HG03469 (cell line): ENCODE results near the gene APEX1.
"Not testable (repeated sequence)": the region's sequence is repeated elsewhere in the genome, so short reads cannot be mapped to it uniquely, and the experiment has no call there.

Experiments used
- ATAC-seq: cut with Tn5 transposase; IDR thresholded peaks from one replicate; pipeline ENCODE4 v1.9.1; 2021; ENCODE audit warnings: mild to moderate bottlenecking, moderate library complexity, moderate number of reproducible peaks; ENCODE audit not compliant: unreplicated experiment

APEX1 gene

DNA sequence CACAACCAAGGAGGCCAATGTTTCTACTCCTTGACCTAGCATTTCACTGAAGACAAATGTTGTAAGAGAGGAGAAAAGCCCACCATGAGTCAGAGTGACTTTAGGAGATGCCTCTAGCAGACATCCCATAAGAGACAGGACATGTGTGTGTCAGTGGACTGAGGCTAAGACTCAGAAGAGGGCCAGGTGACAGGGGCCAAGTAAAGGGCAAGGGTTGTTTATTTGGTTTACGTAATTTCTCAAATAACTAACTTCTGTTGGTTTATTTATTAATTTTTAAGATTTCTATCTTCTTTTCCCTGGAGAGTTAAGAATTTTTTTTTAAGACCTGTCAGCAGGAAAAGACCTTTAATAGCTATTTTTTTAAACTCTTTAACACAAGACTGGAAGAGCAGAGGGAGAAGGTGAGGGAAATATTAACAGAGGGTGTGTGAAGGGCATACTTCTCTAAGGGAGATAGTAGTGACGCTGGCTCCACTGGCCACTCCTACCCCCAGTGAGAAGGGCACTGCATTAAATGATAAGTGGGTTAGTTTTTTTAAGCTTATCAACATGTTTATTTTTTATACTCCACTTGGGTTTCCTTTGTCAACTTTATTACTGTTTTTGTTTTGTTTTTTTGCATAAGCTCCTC is 17.6 kb downstream of the APEX1 start:
- no peak for ATAC-seq

DNA sequence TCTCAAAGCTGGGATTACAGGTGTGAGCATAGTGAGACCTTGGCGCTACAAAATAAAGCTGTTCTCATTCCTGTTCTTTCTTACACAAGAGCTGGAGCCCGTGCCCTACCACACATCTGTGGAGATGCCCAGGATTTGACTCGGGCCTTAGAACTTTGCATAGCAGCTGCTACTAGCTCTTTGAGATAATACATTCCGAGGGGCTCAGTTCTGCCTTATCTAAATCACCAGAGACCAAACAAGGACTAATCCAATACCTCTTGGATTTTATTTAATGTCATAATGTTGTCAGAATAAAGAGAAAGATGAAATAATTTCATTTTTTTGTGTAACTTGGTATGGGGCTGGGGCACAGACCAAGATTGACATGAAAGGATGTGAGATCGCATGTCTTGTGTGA is 21.8 kb downstream of the APEX1 start:
- no peak for ATAC-seq

DNA sequence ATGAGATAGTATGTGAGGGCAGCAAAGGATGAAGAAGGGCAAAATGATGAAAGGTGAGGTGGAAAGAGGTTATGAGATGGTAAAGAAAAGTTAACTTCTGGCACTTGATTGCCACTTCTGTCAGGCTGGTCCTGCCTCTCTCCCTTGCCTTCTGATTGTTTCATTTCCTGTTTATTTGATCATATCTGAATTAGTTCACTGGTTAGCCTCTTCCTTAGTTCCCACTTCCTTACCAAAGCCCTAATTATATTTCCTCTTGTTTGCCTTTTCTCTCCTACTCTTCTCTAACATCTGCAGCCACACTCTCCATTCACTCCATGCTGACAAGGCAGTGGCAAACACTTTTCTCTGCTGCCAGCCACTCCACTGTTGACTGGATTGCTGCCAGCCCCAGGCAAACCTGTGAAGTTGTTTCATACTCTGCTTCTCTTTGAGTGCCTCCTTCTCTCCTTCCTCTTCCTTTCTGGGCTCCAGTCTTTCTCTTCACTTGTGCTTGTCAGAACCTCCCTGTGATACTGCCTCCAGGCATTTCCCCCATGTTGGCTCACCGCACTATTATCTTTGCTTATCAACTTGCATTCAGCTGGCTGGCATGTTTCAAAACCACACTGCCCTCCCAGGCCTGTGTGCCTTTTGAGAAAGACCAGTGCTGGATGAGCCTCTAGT is 22.3 kb downstream of the APEX1 start:
- no peak for ATAC-seq

DNA sequence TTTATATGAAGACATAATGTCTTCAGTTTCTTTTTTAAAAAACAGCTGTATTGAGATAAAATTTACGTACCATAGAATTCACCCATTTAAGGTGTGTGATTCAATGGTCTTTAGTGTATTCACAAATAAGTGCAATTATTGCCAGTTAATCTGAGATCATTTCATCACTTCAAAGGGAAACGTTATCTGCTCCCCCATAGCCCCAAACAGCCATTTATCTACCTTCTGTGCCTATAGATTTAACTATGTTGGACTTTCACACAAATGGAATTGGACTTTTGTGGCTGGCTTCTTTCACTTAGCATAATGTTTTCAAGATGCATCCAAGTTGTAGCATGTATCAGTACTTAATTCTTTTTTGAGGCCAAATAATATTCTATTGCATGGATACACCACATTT is 23.9 kb downstream of the APEX1 start:
- ATAC-seq, result no peak

DNA sequence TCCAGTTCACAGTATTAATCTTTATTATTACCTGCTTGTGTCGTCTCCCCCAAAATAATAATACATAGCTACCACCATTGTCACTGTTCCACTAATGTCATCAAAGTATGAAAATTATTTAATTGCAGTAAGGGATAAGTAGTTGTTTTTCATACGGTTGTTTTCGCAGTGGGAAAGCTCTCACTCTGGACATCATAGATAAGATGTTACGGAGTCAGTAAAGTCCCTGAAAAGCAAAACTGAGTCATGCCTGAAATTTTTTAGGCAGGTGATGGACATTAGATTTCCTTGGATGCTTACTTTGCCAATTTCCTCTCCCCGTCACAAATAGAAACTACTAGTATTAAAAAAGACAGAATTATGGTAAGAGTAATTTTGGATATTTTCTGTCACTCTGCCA is 27.4 kb downstream of the APEX1 start:
- ATAC-seq, result no peak

DNA sequence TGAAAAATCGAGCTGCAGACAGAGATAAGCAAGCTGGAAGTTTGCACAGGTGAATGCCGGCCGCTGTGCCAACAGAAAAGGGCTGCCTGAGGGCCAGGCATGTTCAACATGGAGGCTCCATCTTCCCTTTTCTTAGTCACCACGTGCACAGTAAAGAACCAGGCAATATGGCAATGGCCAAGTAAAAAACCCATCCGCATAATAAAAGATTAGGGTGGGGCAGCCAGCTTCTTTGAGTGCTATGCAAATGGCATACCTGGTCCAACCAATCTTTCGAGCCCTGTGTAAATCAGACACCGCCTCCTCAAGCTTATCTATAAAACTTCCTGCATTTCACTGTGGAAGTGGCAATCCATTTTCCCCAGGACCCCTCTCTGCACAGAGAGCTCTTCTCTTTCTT is 30.9 kb downstream of the APEX1 start:
- ATAC-seq, result no peak

DNA sequence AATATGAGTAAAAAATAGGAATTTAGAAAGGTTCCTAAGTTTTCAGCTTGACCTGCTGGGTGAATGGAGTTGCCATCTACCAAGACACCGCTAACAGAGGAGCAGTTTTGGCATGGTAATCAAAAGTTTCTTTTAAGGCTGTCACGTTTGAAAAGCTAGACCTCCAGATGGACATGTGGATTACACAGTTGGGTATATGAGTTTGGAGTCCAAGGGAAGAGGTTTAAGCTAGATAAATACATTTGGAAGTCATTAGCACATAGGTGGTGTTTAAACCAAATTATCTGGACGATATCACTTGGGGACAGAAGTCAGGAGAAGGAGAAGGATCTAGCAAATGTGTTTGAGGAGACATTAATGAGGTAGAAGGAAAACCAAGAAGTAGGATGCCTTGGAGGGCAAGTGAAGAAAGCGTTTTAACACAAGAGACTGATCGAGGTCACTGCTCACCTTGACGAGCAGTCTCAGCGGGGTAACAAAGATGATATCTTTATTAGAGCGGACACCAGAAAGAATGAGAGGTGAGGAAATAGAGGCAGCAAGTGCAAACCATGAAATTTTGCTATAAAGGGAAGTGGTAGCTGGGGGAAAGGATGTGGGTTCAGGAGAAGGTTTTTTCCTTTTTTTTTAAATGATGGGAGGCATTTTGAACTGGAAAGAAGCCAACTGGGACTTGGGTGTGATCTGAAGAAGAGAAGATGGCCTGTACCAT is 31.8 kb downstream of the APEX1 start:
- no peak for ATAC-seq

DNA sequence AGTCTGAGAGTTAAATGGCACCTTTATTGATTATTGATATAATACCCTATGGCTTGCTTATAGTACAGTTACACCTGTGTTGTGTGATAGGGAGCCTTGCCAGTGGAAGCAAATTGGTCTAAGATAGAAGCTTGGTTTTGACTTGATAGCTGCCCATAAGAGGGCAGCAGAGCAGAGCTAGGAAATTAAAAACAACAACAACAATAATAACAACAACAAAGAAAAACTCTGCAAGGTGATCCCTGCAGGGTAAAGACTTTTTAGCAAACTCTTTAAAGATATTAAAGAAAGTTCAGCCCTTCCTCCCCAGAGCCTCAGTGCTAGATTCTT is 32.3 kb downstream of the APEX1 start:
- ATAC-seq, result no peak

DNA sequence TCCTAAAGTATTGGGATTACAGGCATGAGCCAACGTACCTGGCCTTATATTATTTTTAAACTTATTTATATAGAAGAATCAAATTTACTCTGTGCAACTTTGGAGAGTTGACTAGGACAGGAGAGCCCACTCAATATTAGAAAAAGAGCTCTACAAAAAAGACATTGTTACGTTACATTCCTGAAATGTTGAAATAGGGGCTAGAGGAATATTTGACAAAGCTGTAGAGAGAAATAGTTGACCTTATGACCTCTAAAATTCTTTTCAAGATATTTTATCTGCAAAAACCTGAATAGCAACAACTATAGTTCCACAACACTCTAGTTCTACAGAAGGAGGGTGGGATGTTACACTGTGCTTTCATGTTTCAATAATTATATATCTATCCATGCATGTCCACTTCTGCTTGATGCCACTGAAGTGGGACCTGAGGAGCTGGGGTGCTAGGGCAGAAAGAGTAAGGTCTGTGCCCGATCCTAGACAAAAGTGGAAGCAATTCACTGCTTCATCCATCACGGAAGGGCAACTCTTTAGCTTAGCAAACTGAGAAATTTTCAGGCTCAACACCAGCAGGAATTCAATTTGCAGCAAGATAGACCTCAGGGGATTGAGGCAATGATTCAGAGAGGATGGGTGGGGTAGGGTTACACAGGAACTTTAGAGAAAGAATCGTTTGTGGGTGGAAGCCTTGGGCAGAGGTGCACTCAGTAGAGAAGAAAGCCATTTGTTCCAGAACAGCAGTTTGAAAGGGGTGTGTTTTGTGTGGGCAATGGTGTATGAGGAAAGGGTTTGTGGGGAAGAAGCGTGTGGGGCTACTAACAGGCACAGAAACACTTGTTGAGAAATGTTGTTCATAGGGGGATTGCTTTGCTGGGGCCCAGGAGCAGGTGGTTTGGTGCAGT is 34.3 kb downstream of the APEX1 start:
- ATAC-seq, result no peak

DNA sequence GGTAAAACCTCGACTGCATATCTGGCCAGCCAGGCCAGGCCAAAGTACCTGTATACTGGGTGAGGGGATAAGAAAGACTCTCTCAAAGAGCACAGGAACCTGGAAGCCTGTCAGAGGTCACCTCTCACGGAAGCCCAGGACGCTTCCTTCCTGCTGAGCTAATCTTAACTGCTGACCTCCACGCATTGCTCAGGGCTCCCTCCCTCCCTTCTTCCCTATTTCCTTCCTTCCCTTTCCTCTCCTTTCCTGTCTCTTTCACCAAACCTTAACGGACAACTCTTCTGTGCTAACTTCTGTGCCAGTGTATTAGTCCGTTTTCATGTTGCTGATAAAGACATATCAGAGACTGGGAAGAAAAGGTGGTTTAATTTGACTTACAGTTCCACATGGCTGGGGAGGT is 35.5 kb downstream of the APEX1 start:
- ATAC-seq, result no peak

DNA sequence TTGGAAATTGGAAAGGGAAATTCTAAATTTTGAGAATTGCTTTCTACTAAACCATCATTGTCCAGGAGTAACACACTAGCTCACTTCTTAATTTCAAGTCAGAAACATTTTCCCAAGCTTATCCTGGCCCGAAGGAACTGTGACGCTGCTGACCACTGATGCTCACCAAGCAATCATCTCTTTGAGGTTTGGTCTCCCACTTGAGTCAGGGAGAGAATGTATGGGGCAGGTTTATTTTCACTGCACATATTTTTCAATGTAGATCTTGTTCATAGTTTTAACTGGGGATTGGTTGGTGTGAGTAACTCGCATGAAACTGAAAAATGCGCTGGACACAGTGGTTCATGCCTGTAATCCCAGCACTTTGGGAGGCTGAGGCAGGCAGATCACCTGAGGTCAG is 37.5 kb downstream of the APEX1 start:
- ATAC-seq, result no peak

DNA sequence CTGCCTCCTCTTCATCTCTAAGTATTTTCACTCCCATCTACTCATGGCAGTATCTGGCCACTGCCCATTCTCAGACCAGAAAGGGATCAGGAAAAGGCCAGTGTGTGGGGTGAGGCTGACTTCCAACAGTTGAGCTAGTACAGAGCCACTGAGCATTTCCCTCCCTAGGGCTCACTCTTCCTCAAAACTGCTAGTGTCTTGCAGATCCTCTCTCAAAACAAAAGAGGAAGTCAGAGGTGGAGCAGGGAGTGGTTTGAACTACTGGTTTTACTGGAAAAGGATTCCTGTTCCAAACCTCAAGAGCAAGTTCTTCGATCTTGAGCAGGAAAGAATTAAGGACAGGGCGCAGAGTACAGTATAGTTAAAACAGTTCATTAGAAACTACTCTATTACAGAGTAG is 38.6 kb downstream of the APEX1 start:
- no peak for ATAC-seq

DNA sequence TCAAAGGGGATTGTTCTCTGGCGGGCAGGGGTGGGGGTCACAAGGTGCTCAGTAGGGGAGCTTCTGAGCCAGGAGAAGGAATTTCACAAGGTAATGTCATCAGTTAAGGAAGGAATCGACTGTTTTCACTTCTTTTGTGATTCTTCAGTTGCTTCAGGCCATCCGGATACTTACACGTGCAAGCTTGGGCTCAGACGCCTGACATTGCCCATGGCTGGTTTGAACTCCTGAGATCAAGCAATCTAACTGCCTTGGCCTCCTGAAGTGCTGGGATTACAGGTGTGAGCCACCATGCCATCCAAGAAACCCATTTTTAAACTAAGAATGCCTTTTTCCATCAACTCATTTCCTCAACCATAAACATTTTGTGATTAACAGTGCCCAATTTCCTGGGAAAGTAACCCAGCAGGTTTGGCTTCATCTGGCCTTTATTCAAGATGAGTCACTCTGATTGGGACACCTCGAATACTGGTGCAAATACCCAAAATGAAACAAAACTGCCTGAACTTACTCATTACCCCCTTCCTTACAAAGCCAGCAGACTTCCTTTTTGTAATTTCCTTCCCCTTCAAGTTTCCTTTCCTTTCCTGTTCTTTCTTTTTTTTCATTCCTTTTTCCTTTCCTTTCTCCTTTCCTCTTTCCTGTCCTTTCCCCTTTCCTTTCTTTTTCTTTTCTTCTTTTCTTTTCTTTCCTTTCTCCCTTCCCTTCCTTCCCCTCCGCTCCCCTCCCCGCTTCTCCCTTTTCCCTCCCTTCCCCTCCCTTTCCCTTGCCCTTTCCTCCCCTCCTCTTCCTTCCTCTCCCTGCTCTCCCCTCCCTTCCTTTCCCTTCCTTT is 40.1 kb downstream of the APEX1 start:
- ATAC-seq, result no peak

DNA sequence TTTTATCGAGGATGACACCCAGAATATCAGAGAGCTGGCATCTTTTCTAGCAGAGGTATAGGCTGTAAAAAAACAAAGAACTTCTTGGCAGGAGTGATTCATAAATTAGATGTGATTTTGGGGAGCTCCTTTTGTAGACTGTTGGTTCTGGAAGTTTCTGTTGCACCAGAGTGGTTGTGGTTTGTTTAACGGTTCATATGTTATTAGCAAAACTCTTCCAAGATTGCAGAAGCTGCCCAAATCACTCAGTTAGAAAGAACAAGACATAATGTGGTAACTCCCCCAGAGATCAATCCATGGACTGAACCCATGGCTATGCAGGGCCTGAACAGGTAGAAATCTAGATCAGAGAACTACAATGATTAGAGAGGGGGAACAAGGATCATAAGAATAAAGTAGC is 43.6 kb downstream of the APEX1 start:
- ATAC-seq, result no peak

DNA sequence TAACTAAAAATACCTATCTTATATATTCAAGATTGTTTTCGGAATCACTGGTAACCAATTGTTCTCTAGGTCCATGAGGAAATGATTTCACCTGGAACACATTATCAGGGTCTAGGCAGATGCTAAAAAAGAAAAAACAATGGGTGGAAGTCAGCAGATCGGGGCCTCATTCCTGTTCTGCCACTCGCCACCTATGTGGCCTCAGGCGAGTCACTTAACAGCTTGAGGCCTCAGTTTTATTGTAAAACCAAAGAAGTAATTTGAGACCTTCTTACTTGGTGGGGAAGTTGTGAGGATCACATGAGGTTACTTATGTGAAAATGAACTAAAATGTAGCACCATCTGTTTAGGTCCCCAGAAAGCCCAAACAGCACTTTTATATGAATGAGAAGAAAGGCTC is 44.1 kb downstream of the APEX1 start:
- no peak for ATAC-seq

DNA sequence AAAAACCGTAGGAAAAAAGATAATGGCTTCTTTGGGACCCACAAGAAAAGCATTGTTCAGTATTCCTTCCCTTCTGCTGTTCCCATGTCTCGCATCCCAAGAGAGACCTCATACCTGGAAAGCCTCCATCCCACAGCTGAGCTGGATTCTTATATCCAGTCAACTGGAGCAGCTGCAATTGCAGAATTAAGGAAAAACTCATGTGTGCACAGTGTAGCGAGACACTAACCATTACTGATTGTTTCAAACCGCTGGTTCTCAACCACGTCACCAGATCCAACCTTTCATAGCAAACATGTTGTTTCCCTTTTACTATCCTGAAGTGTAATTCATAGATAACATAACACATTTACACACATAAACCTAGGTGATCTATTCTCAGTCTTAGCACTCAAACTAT is 44.9 kb downstream of the APEX1 start:
- ATAC-seq, result no peak

DNA sequence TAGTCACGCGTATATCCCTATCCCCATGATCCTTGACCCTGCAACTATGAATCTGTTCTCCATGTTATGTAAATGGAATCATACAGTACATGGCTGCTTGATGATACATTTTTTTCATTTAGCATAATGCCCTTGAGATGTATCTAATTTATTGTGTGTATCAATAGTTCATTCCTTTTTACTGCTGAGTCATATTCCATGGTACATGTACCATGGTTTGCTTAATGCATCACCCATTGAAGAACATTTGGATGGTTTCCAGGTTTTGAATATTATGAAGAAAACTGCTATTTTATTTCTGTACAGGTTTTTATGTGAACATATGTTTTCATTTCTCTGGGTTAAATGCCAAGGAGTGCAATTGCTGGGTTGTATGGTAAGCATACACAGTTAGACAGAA is 46.3 kb downstream of the APEX1 start:
- ATAC-seq, result no peak

DNA sequence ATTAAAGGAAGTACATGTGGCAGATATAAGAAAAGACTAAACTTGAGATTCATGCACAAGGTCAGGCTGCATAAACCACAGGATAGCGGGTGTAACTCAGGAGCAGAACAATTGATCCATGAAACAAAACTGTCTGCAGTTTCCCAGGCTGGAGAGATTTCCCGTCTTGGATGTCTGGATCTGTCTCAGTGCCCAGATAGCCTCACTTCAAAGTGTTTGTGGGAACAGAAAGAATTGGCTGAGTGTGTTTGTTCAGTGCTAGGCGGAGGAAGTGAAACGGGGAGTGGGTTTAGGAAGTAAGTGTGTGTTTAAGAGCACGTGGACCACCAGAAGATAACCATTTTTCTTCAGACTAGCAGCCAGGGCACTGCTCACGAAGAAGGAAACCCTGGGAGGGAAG is 48.9 kb downstream of the APEX1 start:
- ATAC-seq, result no peak

DNA sequence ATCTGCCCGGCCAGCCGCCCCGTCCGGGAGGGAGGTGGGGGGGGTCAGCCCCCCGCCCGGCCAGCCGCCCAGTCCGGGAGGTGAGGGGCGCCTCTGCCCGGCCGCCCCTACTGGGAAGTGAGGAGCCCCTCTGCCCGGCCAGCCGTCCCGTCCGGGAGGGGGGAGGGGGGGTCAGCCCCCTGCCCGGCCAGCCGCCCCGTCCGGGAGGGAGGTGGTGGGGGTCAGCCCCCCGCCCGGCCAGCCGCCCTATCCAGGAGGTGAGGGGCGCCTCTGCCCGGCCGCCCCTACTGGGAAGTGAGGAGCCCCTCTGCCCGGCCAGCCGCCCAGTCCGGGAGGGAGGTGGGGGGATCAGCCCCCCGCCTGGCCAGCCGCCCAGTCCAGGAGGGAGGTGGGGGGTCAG is 51.2 kb downstream of the APEX1 start:
- not testable (repeated sequence) for ATAC-seq

DNA sequence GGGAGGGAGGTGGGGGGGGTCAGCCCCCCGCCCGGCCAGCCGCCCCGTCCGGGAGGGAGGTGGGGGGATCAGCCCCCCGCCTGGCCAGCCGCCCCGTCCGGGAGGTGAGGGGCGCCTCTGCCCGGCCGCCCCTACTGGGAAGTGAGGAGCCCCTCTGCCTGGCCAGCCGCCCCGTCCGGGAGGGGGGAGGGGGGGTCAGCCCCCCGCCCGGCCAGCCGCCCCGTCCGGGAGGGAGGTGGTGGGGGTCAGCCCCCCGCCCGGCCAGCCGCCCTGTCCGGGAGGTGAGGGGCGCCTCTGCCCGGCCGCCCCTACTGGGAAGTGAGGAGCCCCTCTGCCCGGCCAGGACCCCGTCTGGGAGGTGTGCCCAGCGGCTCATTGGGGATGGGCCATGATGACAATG is 51.7 kb downstream of the APEX1 start:
- not testable (repeated sequence) for ATAC-seq
